Stimulated activated CD4-positive, alpha-beta T cell treated with anti-CD3 and anti-CD28 coated beads, TNF-alpha, amount 100 ng/mL, for 24 hours (primary cell): ENCODE results near the gene CCHCR1.
"Not testable (repeated sequence)": the region's sequence is repeated elsewhere in the genome, so short reads cannot be mapped to it uniquely, and the experiment has no call there.

Experiments used
- DNase-seq, 3 experiments: peaks; one replicate each; pipeline ENCODE4 v3.0.0-alpha.2; 2020; ENCODE audit warnings: low read depth in 3 of 3

CCHCR1 gene

DNA sequence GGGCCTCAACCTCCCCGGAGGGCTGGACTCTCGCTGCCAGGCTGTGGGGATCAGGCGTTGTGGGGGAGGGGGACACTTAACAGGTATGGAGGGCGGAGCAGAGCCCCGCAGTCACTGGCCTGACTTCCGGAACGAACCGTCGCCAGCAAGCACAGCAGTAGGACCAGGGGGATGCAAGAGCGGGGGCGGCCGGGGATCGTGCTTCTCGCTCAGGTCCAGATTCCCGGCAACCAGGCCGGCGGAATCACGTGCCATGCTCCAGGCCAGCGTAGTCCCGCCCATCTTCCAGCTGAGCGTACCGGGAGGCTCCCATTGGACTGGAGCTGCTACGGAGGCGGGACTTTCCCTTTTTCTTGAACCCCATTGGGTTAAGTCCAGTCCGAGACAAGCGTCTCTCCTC is 22.9 kb upstream of the CCHCR1 start:
- peak; percentile 7 to 55 (median 53) for DNase-seq

DNA sequence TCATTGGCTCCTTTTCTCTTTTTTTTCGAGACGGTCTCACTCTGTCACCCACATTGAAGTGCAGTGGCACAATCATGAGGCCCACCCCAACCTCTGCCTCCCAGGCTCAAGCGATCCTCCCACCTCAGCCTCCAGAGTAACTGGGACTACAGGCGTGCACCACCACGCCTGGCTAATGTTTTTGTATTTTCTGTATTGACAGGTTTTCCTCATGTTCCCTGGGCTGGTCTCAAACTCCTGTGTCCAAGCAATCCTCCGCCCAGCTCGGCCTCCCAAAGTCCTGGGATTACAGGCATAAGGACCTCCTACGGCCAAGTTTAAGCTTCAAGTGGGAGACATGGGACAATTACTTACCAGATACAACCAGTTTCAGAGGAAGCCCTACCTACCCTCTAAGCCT is 22.3 kb upstream of the CCHCR1 start:
- DNase-seq: no peak

GRCh38 chr6:31179042-31179386 is 21.4 kb upstream of the CCHCR1 start:
- DNase-seq: no peak

DNA sequence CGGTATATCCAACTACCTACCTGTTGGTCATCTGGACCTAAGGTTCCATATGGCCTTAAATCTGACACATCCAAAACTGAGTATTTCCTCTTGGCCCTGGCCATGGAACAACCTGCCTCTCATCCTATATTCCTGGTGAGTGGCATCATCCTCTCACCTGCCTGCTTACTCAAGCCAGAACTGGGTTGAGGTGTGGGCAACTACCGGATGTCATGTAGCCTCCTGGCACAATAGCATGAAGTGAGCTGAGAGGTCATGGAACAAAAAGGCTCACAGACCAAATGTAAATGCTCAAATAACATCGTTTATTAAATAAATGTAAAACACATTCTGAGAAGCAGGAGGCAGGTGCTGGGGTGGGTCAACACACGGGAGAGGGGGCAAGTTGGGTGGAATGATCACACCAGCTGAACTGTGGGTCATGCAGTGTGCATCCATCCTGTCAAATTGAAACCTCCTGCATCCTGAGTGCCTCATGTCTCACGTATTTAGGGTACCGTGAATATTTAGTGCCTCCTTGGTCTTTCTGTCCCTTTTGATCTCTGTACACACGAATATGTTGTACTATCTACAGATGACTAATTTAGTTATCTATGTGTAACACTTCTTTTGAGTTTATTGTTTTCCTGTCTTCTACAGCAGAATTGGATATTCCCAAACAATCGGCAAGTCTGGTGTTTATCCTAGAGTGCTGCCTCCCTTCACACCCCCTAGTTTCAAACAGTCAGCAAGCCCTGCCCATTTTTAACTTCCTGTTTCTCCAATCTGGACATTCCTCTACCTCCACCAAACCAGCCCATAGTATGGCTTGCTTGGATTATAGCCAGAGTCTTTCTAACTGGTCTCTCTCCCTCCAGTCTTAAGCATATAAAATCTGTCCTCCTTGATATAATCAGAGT is 20.8 kb upstream of the CCHCR1 start:
- DNase-seq: no peak

GRCh38 chr6:31175971-31176370 is 18.4 kb upstream of the CCHCR1 start:
- DNase-seq: no peak

DNA sequence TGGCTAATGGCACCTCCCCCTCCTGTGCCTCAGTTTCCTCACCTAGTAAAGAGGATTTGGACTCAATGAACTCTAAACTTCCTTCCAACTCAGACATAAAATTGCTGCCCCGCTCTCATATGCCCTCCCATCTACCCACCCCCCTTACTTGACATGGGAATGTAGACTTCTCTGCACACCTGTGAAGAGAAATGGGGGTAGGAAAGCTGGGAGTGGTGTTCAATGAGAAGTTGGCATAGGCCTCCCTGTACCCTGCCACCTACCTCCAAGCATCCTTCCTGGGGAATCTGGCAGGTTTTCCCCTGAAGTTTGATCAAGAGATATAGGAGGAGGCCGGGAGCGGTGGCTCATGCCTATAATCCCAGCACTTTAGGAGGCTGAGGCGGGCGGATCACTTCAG is 16.8 kb upstream of the CCHCR1 start:
- no peak for DNase-seq

GRCh38 chr6:31173406-31173805 is 15.8 kb upstream of the CCHCR1 start:
- DNase-seq: no peak

DNA sequence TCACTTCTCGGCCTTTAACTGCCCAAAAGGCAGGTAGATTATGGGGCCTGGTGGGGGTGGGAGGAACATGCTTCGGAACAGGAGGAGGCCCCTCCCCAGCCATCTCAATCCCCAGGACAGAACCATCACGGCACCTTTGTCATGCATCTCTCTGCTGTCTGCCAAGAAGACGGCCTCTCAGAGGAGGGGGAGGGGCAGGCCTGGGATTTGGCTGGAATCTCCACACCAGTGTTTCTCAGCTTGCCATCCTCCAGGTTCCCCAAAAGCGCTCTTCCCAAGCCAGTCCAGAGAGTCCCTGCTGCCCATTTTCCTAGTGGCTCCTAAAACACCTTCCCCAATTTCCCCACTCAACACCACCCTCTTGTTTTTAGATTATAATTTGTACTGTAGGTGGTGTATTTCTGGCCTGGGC is 15.4 kb upstream of the CCHCR1 start:
- no peak for DNase-seq

DNA sequence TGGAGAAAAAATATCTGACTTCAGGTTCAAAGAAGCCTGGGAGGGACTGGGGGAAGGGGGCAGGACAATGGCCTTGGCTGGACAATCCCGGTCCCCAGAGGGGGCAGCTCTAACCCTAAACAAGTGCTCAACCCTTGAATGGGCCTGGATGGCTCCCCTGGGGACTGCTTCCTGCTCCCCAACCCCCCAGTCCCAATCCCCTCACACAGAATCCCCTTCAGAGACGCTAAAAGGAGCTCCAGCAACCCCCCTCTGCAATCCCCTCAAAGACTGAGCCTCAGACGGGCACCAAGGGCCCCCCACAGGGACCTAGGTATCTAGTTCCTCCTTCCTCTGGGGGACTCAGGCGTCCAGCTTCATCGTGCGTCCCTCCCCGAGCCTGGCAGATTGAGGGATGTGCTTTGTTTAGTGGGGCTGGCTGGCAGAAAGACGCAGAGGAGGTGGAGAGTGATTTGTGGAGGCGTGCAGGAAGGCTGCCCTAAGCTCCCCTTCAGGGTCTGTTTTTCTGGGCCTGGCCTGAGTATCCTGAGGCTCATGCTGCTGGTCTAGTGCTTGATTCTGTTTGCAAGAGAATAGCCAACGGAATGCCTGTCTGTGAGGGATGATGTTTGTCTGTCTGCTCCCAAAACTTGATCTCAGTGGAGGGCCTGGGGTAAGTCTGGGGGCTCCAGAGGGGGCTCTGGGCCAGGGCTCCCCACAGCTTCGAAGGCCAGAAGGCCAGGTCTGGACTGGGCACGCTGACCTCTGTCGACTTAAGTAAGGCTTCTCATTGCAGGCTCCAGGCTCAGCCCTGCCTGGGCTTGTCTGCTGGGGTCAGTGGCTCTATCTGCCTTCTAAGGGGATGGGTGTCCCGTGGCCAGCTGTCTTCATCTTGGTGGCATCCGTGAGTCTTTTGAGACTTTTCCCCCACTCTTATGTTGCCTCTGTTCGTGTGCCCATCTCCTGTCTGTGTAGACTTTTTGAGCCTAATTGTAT is 14.6 kb upstream of the CCHCR1 start:
- DNase-seq: no peak

- no peak for DNase-seq
Measured at GRCh38 chr6:31170987-31171671, 13.5 kb upstream of the CCHCR1 start.

GRCh38 chr6:31170600-31170881 is 12.9 kb upstream of the CCHCR1 start, which contains the start of gene POU5F1:
POU5F1 (minus strand) TSS chr6:31170682; CDS start chr6:31170620, 62 bp downstream.
- no peak for DNase-seq

- DNase-seq: not testable (repeated sequence)
Measured at GRCh38 chr6:31169858-31170599, 12.4 kb upstream of the CCHCR1 start.

GRCh38 chr6:31169123-31169857 is 11.7 kb upstream of the CCHCR1 start:
- DNase-seq: no peak

GRCh38 chr6:31168606-31169005 is 11.0 kb upstream of the CCHCR1 start:
- DNase-seq: no peak

- no peak for DNase-seq
Measured at GRCh38 chr6:31165986-31166385, 8.4 kb upstream of the CCHCR1 start.

- DNase-seq: peak in 1 of 3 experiments; percentile 7
Measured at GRCh38 chr6:31165064-31165832, 7.6 kb upstream of the CCHCR1 start.

DNA sequence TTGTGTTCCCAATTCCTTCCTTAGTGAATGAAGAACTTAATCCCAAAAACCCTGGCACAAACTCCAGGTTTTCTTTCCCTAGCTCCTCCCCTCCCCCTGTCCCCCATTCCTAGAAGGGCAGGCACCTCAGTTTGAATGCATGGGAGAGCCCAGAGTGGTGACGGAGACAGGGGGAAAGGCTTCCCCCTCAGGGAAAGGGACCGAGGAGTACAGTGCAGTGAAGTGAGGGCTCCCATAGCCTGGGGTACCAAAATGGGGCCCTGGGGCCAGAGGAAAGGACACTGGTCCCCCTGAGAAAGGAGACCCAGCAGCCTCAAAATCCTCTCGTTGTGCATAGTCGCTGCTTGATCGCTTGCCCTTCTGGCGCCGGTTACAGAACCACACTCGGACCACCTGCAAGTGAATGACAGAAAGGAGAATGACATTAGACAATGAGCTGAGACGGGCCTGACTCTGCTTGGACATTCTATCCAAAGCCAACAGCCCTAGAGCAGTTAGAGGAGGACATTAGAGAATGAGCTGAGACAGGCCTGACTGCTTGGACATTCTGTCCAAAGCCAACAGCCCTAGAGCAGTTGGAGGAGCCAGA is 7.0 kb upstream of the CCHCR1 start:
- DNase-seq: not testable (repeated sequence)

DNA sequence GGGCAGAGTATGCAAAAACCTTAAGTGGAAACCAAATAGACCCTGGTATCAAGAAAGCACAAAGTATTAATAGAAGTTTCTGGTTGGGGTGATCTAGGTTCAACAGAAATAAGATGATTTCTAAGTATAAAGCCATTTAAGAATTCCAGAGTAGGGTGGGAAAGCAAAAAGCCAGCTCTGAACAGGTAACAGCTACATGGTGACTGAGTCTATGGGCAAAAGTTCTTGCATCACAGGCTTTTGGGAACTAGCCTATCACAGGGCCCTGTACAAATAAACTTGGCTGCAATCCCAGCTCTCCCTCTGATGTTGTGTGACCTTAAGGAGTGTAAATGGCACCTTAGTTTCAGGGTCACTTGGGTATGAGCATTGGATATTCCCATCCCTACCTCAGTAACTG is 6.3 kb upstream of the CCHCR1 start:
- DNase-seq: no peak

- no peak for DNase-seq
Measured at GRCh38 chr6:31162463-31163165, 5.0 kb upstream of the CCHCR1 start.
